VCaP (cell line): ENCODE data around the gene PRKCA.

Experiments used
- H3K27ac ChIP-seq: fragments of 450-650 bp; 2 replicates; pipeline ENCODE4 v1.5.1; 2017
- TF ChIP-seq, protein P1 (sequence below): fragments of 450-650 bp; conservative IDR thresholded peaks from 2 replicates; pipeline ENCODE4 v1.5.1; 2017; ENCODE audit warnings: mild to moderate bottlenecking, moderate library complexity

The PRKCA gene

DNA sequence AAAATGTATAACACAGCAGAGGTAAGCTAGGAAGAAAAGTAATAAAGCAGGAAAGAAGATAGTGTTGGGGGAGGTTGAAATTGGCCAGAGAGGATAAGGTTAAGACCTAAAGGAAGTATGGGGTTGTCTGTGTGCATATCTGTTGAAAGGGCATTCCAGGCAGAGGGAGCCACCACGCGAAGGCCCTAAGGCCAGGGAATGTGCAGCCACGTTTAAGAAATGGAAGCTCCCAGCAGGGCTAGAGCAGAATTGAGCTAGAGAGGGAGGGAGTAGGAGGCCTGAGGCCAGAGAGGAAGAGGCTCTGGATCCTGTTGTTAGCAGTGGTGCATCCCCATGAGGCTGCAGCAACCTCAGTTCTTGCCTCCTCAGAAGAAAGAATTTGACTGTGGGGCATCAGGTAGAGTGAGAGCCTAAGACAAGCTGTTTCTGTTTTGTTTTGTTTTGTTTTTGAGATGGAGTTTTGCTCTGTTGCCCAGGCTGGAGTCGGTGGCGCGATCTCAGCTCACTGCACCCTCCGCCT, 473.5 kb downstream of the PRKCA start:
- H3K27ac ChIP-seq, result no peak overlapping the region
- TF ChIP-seq, protein P1, sequence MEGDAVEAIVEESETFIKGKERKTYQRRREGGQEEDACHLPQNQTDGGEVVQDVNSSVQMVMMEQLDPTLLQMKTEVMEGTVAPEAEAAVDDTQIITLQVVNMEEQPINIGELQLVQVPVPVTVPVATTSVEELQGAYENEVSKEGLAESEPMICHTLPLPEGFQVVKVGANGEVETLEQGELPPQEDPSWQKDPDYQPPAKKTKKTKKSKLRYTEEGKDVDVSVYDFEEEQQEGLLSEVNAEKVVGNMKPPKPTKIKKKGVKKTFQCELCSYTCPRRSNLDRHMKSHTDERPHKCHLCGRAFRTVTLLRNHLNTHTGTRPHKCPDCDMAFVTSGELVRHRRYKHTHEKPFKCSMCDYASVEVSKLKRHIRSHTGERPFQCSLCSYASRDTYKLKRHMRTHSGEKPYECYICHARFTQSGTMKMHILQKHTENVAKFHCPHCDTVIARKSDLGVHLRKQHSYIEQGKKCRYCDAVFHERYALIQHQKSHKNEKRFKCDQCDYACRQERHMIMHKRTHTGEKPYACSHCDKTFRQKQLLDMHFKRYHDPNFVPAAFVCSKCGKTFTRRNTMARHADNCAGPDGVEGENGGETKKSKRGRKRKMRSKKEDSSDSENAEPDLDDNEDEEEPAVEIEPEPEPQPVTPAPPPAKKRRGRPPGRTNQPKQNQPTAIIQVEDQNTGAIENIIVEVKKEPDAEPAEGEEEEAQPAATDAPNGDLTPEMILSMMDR, result no peak

DNA sequence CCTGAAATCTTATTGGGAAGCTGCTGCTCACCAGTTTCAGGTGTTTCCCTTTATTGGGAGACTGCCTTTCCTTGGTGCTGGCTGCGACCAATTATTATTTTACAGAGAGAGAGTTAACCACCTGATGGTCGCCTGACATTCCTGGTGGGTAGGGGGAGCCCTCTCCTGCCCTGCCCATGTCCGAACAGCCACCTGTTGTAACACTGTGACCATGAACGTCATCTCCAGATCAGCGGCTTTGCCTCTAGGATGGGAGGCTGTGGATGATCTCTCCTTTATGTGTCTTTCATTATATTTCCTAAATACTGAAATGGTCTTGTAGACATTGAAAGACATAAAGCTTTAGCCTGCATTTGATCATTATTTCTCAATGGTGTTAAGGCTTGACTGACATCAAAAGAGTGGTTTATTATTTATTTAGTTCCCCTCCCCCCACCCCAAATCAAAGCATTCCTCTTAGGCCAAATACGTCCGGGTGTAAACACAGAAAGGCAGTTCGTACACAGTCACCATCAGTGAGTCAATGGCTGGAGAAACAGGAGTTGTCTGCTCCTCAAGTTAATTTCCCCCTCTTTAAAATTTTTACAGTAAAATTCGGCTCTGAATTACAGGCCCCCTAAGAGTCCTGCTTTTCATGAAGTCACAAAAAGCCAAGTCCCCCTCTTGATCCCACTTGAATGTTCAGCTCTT, 474.7 kb downstream of the PRKCA start:
- no peak overlapping the region for H3K27ac ChIP-seq
- TF ChIP-seq, protein P1, result no peak

DNA sequence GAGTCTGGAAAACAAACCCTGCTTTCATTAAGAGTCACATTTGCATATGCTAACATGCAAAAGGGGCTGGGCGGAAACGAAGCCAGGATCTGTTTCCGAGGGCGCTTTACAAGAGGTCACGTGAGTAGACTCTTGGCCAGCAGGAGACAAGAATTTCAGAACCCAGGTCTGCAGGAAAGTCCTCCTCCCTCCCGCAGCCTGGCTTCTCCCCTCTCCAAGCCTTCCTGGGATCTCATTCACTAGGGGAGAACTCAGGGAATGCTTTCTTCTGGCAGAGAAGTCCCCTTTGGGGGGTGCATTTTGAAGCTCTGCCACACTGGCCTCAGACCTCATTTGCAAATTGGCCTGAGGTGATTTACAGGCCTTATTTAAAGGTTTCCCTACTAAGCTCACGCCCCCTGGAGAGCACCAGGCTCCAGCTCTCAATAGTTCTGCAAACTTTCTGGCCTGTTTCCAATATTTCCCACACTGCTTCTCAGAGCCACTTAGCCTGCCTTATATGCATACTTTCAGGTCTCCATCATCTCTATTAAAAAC, 475.3 kb downstream of the PRKCA start:
- TF ChIP-seq, protein P1, result no peak
- H3K27ac ChIP-seq, result no peak overlapping the region

DNA sequence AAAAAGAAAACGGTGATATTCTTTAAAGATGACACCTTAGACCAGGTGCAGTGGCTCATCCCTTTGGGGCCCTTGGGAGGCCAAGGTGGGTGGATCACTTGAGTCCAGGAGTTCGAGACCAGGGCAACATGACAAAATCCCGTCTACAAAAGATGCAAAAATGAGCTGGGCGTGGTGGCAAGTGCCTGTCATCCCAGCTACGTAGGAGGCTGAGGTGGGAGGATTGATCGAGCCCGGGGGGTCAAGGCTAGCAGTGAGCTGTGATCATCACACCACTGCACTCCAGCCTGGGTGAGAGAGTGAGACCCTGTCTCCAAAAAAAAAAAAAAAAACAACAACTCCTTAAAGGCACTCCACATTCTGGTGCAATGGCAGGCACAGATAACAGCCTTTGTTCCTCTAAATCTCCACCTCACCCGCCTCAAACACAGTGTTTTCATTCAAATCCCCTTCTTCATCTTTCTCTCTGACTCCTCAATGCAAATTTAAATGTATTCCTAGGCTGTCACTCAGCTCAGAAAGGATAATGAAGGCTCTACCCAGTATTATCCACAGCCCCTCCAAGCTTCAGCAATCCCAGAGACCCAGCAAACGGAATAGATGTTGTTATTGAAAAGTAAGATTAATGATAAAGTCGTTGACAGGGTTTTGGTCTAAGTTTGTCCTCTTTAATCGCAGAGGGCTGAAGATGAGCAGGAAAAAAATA, 476.3 kb downstream of the PRKCA start:
- H3K27ac ChIP-seq, result no peak overlapping the region
- TF ChIP-seq, protein P1, result no peak

DNA sequence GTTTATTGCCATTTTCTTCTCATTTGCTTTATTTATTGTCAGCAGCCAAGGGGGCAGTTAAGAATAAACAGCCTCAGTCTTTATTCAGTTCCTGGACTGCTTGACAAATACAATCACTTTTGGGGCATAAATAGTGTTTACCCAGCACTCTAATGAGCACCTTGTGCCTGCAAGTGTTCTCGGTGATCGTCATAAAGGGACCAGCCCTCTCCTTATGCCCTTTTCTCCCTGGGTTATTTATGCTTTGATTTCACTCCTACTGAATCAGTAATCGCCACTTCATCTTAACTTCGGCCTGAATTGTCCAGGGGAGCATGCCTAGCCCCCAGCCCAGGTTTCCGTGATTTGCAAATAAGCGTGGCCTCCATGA, 476.8 kb downstream of the PRKCA start:
- H3K27ac ChIP-seq, result no peak overlapping the region
- TF ChIP-seq, protein P1, result no peak

DNA sequence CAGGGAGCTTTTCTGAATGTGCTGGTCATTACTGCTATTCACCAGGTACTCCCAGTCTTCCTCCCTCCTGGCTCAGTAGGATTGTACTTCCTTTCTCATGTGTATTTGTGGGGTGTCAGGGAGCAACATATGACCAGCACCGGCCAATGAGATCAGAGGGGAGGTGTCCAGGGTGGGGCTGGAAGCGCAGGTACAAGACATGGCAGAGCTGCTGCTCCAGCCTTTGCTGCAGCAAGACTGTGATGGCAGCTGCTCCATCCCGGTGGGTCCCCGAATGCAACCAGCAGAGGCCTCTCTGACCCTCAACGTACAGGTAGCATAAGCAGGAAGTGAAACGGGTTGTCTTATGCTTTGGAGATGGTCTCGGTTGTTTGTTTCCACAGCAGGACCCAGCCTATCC, 478.7 kb downstream of the PRKCA start:
- H3K27ac ChIP-seq, result no peak overlapping the region
- TF ChIP-seq, protein P1, result no peak

DNA sequence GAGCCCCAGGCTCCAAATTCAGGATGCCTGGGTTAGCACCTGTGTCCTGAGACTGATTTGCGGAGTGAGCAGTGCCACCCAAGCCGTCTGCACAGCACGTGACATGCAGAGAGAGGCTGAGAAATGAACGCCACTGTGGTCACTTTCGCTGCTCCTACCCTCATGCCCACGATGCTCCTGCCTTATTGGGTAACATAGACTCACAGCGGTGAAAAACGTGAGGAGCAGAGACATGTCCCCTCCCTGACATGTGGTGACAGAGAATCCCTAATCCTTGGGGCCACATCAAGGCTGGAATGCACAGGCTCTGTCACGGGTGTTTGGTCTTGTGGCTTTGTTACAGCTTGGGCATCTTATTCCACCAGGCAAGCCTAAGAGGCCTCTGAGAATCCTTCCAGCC, 480.4 kb downstream of the PRKCA start:
- H3K27ac ChIP-seq, result no peak overlapping the region
- TF ChIP-seq, protein P1, result no peak
